HepG2 (cell line): ENCODE measurements around the gene KLHL36. TPM values are rescaled to one million over a fixed set of nuclear protein-coding genes. Genes with fewer than 3 reads are reported as not detected.
A peak's percentile ranks its signal among the peaks of the same experiment; 100 is the strongest.

Source experiments
- ATAC-seq: fragments of 200-7000 bp; cut with Tn5 transposase; 3 replicates; pipeline ENCODE4 v1.9.1; 2020; ENCODE audit warnings: mild to moderate bottlenecking, moderate library complexity
- BruUV-seq: library from RNA; stranded (reverse); fragments of 400-500 nt; replicated peaks from 2 replicates; lab custom pipeline; 2021; lab: Mats Ljungman, UMichigan
- CTCF ChIA-PET: fragments of 300-600 bp; formaldehyde crosslinking; extraction: SDS; loops from one replicate; lab custom pipeline; 2021; ENCODE audit warnings: low total read pairs, inconsistent platforms, low intra/inter-chr PET ratio; lab: Yijun Ruan, JAX
- POLR2A ChIA-PET: fragments of 350-600 bp; sonication (Branson Sonifier 250); formaldehyde crosslinking; loops from one replicate; lab custom pipeline; 2020; ENCODE audit warnings: antibody characterized with exemption, inconsistent platforms; lab: Yijun Ruan, JAX
- DNase-seq: peaks from one replicate; pipeline ENCODE4 v3.0.0-alpha.2; 2015; ENCODE audit warnings: low spot score
- FAIRE-seq: peaks from 3 replicates; lab custom pipeline; 2011; peaks lifted over from hg19 to GRCh38; lab: Jason Lieb, UNC
- H2AFZ ChIP-seq: one replicate; pipeline ENCODE4 v1.6.1; 2011; ENCODE audit warnings: low read length, inconsistent platforms
- H3K27ac ChIP-seq: fragments of 300-600 bp; 3 replicates; pipeline ENCODE4 v1.8.0; 2011; ENCODE audit warnings: mixed run types, mild to moderate bottlenecking, mixed read lengths, low read length, inconsistent platforms; ENCODE audit not compliant: insufficient read depth; ENCODE audit errors: extremely low read length
- H3K27me3 ChIP-seq, 2 experiments: fragments of 200-600 bp in 1 of 2; 2 replicates in 1 of 2; 3 replicates in 1 of 2; pipeline versions ENCODE4 v1.6.0 to v1.8.0; 2011; ENCODE audit warnings: low read length in 2 of 2, mild to moderate bottlenecking in 2 of 2, moderate library complexity in 2 of 2, inconsistent platforms in 1 of 2; ENCODE audit not compliant: insufficient read depth in 2 of 2, control insufficient read depth in 1 of 2
- H3K36me3 ChIP-seq, 2 experiments: fragments of 200-600 bp in 1 of 2; replicated peaks in 1 of 2; 2 replicates in 1 of 2; 3 replicates in 1 of 2; pipeline versions ENCODE4 v1.5.1 to v1.8.0; 2011; ENCODE audit warnings: low read length in 2 of 2, inconsistent platforms in 1 of 2; ENCODE audit not compliant: insufficient read depth in 2 of 2, control insufficient read depth in 1 of 2
- H3K4me1 ChIP-seq: 2 replicates; pipeline ENCODE4 v1.5.1; 2012; ENCODE audit warnings: low read length, inconsistent platforms; ENCODE audit not compliant: insufficient read depth
- H3K4me2 ChIP-seq: 2 replicates; pipeline ENCODE4 v1.6.0; 2011; ENCODE audit warnings: low read depth, low read length, inconsistent platforms
- H3K4me3 ChIP-seq, 3 experiments: fragments of 200-600 bp in 1 of 3; sonication (generic), shearing (Covaris generic) in 1 of 3; replicated peaks in 1 of 3; 2 replicates each; pipeline ENCODE4 v1.5.1; 2011 to 2016; ENCODE audit warnings: low read length in 3 of 3, inconsistent platforms in 2 of 3, low read depth in 2 of 3, mild to moderate bottlenecking in 2 of 3, control low read depth in 1 of 3, mixed read lengths in 1 of 3; ENCODE audit not compliant: insufficient read depth in 1 of 3
- H3K79me2 ChIP-seq: one replicate; pipeline ENCODE4 v1.6.1; 2011; ENCODE audit warnings: low read length, inconsistent platforms; ENCODE audit not compliant: insufficient read depth
- H3K9ac ChIP-seq: 2 replicates; pipeline ENCODE4 v1.6.0; 2011; ENCODE audit warnings: mild to moderate bottlenecking, low read depth, low read length, inconsistent platforms; ENCODE audit not compliant: insufficient read depth
- H3K9me3 ChIP-seq: 2 replicates; pipeline ENCODE4 v1.5.1; 2012; ENCODE audit warnings: mild to moderate bottlenecking, low read length
- H4K20me1 ChIP-seq: 2 replicates; pipeline ENCODE4 v1.6.0; 2011; ENCODE audit warnings: inconsistent platforms, mild to moderate bottlenecking, low read length, moderate library complexity; ENCODE audit not compliant: insufficient read depth
- ADNP ChIP-seq: sonication (generic); formaldehyde crosslinking; IDR thresholded peaks from 2 replicates; pipeline ENCODE4 v1.4.0; 2020; ENCODE audit warnings: missing genetic modification reagents
- FOXM1 ChIP-seq: sonication (generic); formaldehyde crosslinking; IDR thresholded peaks from 2 replicates; pipeline ENCODE4 v1.5.0; 2020; ENCODE audit warnings: missing genetic modification reagents
- HOXD1 ChIP-seq: sonication (generic); formaldehyde crosslinking; IDR thresholded peaks from 2 replicates; pipeline ENCODE4 v1.5.0; 2020; ENCODE audit warnings: missing genetic modification reagents
- MAFF ChIP-seq: IDR thresholded peaks from 2 replicates; pipeline ENCODE4 v1.6.1; 2011; ENCODE audit warnings: low read depth, low read length, improper control_type of control experiment
- MAFK ChIP-seq, 2 experiments: IDR thresholded peaks in 1 of 2; conservative IDR thresholded peaks in 1 of 2; 2 replicates each; pipeline ENCODE4 v1.6.1; 2011; ENCODE audit warnings: improper control_type of control experiment in 2 of 2, low read length in 2 of 2
- MTA1 ChIP-seq: sonication (generic); formaldehyde crosslinking; IDR thresholded peaks from 2 replicates; pipeline ENCODE4 v1.4.0; 2020; ENCODE audit warnings: missing genetic modification reagents, mild to moderate bottlenecking, borderline replicate concordance
- NBN ChIP-seq: fragments of 450-650 bp; conservative IDR thresholded peaks from 2 replicates; pipeline ENCODE4 v1.6.1; 2017
- ZBTB8A ChIP-seq: sonication (generic); formaldehyde crosslinking; IDR thresholded peaks from 2 replicates; pipeline ENCODE4 v1.4.0; 2020; ENCODE audit warnings: mild to moderate bottlenecking, low read depth, missing genetic modification reagents, borderline replicate concordance
- ZNF205 ChIP-seq: IDR thresholded peaks from 2 replicates; pipeline ENCODE4 v1.6.1; 2018; ENCODE audit warnings: missing biosample characterization, missing genetic modification reagents
- ZNF329 ChIP-seq: sonication (generic); formaldehyde crosslinking; IDR thresholded peaks from 2 replicates; pipeline ENCODE4 v1.9.0; 2021; ENCODE audit warnings: low read depth, mild to moderate bottlenecking, missing genetic modification reagents
- ZNF775 ChIP-seq: sonication (generic); formaldehyde crosslinking; IDR thresholded peaks from 2 replicates; pipeline ENCODE4 v1.4.0; 2020; ENCODE audit warnings: missing genetic modification reagents, mild to moderate bottlenecking, moderate library complexity, borderline replicate concordance
- ZSCAN20 ChIP-seq: sonication (generic); formaldehyde crosslinking; IDR thresholded peaks from 2 replicates; pipeline ENCODE4 v1.4.0; 2020; ENCODE audit warnings: missing genetic modification reagents, mild to moderate bottlenecking, borderline replicate concordance
- WGBS: methylation state at CpG from one replicate; pipeline ENCODE4 v1.1.6; 2017; ENCODE audit warnings: low lambda C conversion rate; 5-methylcytosine and 5-hydroxymethylcytosine counted together
- in situ Hi-C: cut with HindIII; loops from 2 replicates; pipeline ENCODE4 v1.10.0; 2017; ENCODE audit warnings: low pct_unique_long_range_greater_than_20kb; ENCODE audit not compliant: extremely low pct_ligation_motif_present
- intact Hi-C: fragments of 100-400 bp; cut with micrococcal nuclease; formaldehyde crosslinking; loops from one replicate; pipeline ENCODE4 v1.10.0; 2022; ENCODE audit not compliant: unreplicated experiment
- polyA plus RNA-seq, 8 experiments: library from polyadenylated mRNA; depleted of rRNA in 3 of 8; stranded (reverse) in 7 of 8; unstranded in 1 of 8; fragments of >200 nt; fragmentation: Illumina TruSeq in 4 of 8; extraction: Trizol in 4 of 8; gene quantifications; 2 replicates each; pipeline versions ENCODE4 v1.2.1 to v1.2.3, GENCODE V29; 2011 to 2016; ENCODE audit warnings: low read depth in 4 of 8, missing spikeins in 1 of 8, mixed read lengths in 1 of 8; ENCODE audit not compliant: insufficient read depth in 1 of 8
- total RNA-seq, 5 experiments: library from RNA; depleted of rRNA; stranded (reverse); fragments of >200 nt; fragmentation: Illumina TruSeq; extraction: Trizol; gene quantifications; 2 replicates each; pipeline ENCODE4 v1.2.3, GENCODE V29; 2016; ENCODE audit warnings: low read depth in 1 of 5
- TF ChIP-seq, protein P1 (sequence below): sonication (generic); formaldehyde crosslinking; IDR thresholded peaks from 2 replicates; pipeline ENCODE4 v1.8.1; 2023; ENCODE audit warnings: mild to moderate bottlenecking, missing genetic modification reagents, borderline replicate concordance
- TF ChIP-seq, protein P2 (sequence below): sonication (generic); formaldehyde crosslinking; IDR thresholded peaks from 2 replicates; pipeline ENCODE4 v1.5.1; 2020; ENCODE audit warnings: missing genetic modification reagents, mild to moderate bottlenecking, borderline replicate concordance

Gene KLHL36
- total and polyA plus RNA-seq, 2 of the 13 experiments (the other 11 are each of a cell fraction or from before 2014, with no cell fraction given), result 24.3 to 26.0 TPM

DNA sequence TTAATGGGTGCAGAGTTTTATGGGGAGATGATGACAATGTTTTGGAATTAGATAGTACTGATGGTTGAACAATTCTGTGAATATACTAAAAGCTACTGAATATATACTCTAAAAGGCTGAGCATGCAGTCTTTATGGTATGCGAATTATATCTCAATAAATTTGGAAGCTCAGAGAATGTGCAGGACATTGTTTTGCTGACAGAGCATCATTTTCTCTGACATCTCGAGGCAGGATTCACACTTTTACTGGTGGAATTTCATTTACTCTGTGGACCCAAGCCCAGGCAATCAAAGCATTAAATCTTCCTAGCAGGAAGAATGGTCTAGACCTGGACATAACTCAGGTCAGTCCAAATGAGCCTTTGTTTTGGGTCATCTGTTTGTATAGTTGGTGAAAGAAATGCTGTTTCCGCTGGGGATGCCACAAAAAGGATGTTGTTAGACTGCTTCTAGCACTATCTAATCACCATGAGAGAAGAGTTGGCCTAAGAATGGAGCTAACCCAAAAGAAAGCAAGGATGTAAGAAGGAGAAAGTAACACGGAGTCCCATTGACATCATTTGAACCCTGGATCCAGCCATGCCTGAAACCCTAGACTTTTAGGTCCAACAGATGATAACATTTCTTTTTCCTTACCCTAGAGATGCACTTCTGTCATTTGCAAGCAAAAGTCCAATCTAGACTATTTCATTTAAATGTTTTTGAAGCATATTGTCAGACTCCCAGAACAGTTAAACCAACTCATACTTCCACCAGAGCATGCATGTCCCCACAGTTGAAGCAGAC lies 32.7 kb downstream of the KLHL36 start:
- in situ Hi-C loops, result no loop called here
- no TSS peak for BruUV-seq
- ATAC-seq, result no peak
- Histone ChIP-seq H3K4me1 (peaks cover 21% of the 10 kb centered on the region), H3K27ac (no peak overlapping the region), H4K20me1 (no peaks in the 10 kb centered on the region)
- 59% methylated on average over 4 of the region's 4 CpGs for WGBS
- DNase-seq, result no peak
- POLR2A ChIA-PET, result interaction anchor here (1.0 kb wide), 1 partner anchor 10 kb away, joined by 4 read pairs; no protein-coding TSS in a partner anchor
- TF ChIP-seq ZNF329 (peak; percentile 96), MAFF (peak; percentile 80), MAFK (conservative IDR thresholded peaks at IDR 0.05 in 1 of 2, IDR thresholded peaks at IDR 0.05 in 1 of 2; ENCODE audit: low read length in 2 of 2) (peak; percentile 74 to 79), ZNF775 (CRISPR knock-in tag) (no peak), FOXM1 (no peak)
- TF ChIP-seq, all 625 proteins: peak for 3
- CTCF ChIA-PET, result no interaction called here
- no peak overlapping the region for H3K4me2 ChIP-seq
- H3K4me3 ChIP-seq, result no peak overlapping the region
- no peak overlapping the region for H3K9ac ChIP-seq
- no peak overlapping the region for H2AFZ ChIP-seq
- peaks cover 0 to 34% of the 10 kb centered on the region in 2 experiments; a peak in 3 of 5 replicates for H3K27me3 ChIP-seq
- FAIRE-seq, result no peak
- no peaks in the 10 kb centered on the region for H3K9me3 ChIP-seq
- H3K36me3 ChIP-seq, result no peaks in the 10 kb centered on the region
- intact Hi-C loops, result no loop called here
- no peaks in the 10 kb centered on the region for H3K79me2 ChIP-seq

GRCh38 chr16:84683691-84684591 lies 35.6 kb downstream of the KLHL36 start:
- Histone ChIP-seq H3K79me2 (no peaks in the 10 kb centered on the region), H3K4me3 (no peak overlapping the region), H3K27me3 (peaks cover 0 to 30% of the 10 kb centered on the region in 2 experiments; a peak in 3 of 5 replicates), H3K4me1 (peaks cover 9% of the 10 kb centered on the region; the same call in 1 of the 2 replicates), H3K36me3 (no peaks in the 10 kb centered on the region), H3K27ac (no peak overlapping the region), H3K4me2 (no peak overlapping the region), H3K9me3 (no peaks in the 10 kb centered on the region), H2AFZ (no peak overlapping the region), H4K20me1 (no peaks in the 10 kb centered on the region), H3K9ac (no peak overlapping the region)
- FAIRE-seq (no peak), ATAC-seq (no peak), DNase-seq (no peak)
- intact Hi-C loops (no loop called here), in situ Hi-C loops (no loop called here)
- 54% methylated on average over 15 of the region's 15 CpGs for WGBS
- ChIA-PET POLR2A (no interaction called here), CTCF (no interaction called here)
- BruUV-seq, result no TSS peak
- no peak for TF ChIP-seq ADNP (CRISPR knock-in tag)
- TF ChIP-seq ZBTB8A (CRISPR knock-in tag), result no peak
- no peak for TF ChIP-seq ZSCAN20 (CRISPR knock-in tag)
- no peak for TF ChIP-seq NBN
- TF ChIP-seq ZNF205 (CRISPR knock-in tag), result no peak
- no peak for TF ChIP-seq HOXD1
- TF ChIP-seq, protein P1, sequence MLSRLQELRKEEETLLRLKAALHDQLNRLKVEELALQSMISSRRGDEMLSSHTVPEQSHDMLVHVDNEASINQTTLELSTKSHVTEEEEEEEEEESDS (CRISPR knock-in tag), result no peak
- no peak for TF ChIP-seq MTA1
- TF ChIP-seq, protein P2, sequence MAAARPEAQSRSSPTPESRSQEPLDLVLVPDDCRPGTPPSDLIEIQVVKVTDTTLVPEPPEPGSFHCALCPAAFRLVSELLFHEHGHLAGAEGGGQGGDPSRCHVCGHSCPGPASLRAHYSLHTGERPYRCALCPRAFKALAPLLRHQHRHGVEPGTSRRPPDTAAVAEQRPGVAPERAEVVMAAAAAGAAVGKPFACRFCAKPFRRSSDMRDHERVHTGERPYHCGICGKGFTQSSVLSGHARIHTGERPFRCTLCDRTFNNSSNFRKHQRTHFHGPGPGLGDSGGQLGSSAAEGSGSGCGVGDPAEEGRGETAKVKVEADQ (CRISPR knock-in tag), result no peak
